Fibroblast of peridontal ligament (primary cell): ENCODE results near the gene IL3.

Experiments used
- DNase-seq: peaks from one replicate; pipeline ENCODE4 v3.0.0-alpha.2; 2010; ENCODE audit errors: extremely low read depth

IL3 gene

GRCh38 chr5:132025403-132025971, 35.0 kb upstream of the IL3 start:
- DNase-seq = no peak

DNA sequence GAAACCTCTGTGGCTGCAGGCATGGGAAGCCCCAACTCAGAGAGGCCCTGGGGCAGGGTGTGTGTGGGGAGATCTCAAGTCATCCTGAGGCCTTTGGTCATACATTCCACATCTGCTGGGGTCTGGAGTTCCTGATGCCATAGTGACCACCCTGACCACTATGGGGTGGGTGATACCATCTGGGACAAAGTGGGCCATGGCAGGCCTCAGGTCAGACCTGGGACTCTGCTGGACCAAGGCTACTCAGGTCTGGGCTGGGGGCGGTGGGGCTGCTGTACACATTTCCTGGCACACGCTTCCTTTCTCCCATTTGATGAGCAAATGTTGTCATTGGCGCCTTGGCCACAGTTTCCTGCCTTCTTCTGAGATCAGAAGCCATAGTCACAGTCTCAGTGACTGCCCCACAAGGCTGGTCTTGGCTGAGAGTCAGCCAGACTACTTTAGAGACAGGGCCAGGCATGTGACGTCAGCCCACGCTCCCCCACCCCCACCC, 33.9 kb upstream of the IL3 start:
- no peak for DNase-seq

DNA sequence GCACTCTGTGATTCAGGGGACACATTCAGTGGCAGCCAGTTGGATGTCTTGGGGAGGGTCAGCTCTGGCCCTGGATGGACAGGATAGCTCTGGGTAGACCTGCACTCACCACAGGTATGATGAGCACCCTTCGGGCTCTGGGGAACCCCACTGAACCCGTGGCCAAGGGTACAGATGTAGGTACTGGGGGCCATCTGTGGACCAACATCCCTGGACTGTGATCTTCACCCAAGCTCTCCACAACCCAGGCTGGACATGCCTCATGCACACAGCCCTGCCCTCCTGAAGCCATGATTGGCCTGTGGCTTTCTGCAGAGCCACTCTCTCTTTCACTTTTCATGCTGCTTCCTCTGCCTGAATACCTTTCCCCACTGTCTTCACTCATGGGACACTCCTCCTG, 33.4 kb upstream of the IL3 start:
- no peak for DNase-seq

GRCh38 chr5:132029609-132030330, 30.7 kb upstream of the IL3 start:
- DNase-seq = no peak

DNA sequence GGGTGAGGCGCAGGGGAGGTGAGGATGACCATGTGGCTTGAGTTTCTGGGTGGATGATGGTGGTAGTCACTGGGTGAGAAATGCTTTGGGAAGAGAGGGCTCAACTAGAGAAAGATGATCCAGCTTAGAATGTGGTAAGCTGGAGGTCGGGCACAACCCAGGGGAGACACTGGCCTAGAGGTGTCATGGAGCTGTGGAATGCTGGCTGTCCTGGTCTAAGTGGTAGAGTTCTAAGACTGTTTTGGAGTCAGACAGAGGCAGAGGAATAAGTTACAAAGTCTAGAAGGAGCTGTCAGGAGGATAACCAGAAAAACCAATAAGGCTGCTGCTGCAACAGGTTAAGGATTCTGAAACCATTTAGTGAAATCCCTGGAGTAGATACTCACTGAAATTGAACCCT, 29.8 kb upstream of the IL3 start:
- DNase-seq = no peak

DNA sequence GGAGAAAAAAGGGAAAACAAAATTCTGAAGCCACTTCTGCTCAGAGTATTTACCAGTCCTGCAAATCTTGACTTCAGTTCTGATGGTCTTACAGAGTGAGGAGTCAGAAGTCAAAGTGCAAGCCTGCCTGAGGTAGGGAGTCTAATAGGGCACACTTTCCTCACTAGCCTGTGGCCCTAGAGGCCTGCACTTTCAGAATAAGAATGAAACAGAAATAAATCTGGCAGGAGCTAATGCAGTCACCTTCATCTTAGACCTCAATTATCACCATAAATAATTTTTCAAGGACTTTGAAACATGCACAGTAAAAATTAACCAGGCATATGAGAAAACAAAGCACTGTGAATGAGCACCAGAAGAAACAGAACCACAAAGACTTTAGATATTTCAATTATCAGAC, 28.3 kb upstream of the IL3 start:
- no peak for DNase-seq

DNA sequence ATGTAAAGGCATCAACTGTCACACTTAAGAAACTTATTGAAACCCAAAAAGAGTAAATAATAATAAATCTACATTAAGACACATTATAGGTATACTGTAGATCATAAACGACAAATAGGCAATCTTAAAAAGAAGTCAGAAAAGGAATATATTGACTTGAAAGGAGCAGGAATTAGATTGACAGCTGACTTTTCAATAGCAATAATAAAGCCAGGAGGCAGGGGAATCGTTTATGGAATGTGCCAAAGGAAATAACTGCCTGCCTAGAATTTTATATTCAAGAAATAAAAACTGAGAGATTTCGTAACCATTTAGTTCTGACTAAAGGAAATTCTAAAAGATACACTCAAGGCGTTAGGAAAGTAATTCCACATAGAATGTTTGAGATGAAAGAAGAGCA, 27.3 kb upstream of the IL3 start:
- DNase-seq = no peak

DNA sequence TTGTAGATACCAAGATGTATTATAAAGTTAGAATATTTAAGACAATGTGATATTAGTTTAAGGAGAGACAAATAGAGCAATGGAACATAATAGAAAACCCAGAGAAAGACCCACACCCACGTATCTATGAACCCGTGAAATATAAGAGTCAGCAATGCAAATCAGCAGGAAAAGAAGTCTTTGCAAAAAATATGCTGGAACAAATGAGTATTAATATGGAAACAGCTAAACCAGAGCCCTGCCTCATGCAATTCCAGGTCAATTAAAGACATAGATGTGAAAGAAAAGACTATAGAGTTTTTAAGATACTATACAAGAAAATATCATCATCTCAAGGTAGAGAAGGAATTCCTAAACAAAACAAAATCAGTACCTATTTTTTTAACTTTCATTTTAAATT, 23.1 kb upstream of the IL3 start:
- no peak for DNase-seq

- DNase-seq = no peak
Observed at GRCh38 chr5:132044207-132044606, 16.2 kb upstream of the IL3 start.

DNA sequence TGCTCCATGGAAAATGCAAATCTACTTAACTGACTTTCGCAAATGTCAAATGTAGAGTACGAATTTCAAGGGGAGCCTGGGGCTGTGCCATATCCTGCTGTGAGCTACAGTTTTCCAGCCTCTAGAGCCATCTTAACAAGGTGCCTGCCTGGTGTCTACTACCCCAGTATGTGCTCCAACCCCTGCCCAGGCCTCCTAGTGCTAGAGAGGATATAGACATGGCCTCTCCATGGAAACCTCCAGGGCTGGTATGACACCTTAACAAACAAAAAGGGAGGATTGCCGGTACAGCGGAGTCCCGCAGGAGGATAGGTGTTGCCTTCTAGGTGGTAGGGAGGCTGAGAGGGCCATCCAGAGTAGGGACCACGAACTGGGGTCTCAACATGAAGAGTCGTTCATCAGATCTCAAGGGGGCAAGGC, 13.6 kb upstream of the IL3 start:
- no peak for DNase-seq

DNA sequence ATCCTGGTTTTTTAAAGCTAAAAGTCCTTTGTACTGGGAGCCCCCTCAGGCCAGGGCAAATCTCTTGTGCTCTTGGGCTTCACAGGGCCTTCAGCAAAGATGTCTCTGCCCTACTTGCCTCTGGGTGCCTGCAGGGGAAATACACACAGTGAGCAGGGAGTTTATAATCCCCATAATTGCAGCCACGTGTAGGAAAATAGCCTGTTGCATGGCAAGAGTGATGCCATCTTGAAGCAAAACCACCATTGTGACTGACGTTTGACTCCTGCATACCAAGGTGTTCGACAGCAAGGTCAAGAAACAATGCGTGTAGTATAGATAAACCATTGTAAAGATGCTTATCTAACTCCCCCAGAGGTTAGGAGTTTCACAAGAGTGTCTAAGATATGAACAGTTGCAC, 11.4 kb upstream of the IL3 start:
- no peak for DNase-seq

DNA sequence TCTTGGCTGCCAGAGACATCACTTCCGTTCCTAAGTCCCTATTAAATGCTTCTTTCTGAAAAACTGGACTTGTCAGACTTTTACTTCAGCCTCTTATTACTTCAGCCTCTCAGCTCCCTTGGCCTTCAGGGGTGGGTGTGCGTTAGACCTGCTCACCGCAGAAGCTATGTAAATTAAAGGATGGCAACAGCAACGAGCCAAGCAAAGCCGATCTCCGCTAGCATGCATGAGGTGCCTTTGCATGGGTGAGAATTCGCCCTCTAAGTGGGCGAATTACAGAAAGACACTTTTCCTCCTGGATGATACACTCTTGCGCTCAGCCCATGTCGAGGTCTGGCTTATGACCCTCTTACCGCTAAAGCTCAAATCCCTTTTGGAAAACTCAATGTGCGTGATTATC, 10.9 kb upstream of the IL3 start:
- no peak for DNase-seq

DNA sequence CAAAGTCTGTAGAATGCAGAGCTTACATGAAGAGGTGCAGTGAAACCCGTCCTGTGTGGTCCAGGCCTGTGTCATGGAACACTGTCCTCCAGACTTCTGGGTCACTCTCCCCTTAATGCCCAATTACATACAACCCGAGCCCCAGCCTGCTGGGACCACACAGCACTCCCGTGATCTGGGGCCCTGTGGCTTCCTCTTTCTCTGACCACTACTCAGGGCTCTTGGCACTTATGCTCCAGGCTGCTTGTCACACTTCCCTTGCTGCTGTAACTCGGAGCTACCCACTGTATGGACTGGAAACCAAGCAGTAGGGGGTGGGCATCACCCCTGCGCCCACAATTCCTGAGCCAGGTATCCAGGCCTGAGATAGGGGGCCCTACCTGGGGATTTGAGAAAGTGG, 10.3 kb upstream of the IL3 start:
- DNase-seq = no peak

DNA sequence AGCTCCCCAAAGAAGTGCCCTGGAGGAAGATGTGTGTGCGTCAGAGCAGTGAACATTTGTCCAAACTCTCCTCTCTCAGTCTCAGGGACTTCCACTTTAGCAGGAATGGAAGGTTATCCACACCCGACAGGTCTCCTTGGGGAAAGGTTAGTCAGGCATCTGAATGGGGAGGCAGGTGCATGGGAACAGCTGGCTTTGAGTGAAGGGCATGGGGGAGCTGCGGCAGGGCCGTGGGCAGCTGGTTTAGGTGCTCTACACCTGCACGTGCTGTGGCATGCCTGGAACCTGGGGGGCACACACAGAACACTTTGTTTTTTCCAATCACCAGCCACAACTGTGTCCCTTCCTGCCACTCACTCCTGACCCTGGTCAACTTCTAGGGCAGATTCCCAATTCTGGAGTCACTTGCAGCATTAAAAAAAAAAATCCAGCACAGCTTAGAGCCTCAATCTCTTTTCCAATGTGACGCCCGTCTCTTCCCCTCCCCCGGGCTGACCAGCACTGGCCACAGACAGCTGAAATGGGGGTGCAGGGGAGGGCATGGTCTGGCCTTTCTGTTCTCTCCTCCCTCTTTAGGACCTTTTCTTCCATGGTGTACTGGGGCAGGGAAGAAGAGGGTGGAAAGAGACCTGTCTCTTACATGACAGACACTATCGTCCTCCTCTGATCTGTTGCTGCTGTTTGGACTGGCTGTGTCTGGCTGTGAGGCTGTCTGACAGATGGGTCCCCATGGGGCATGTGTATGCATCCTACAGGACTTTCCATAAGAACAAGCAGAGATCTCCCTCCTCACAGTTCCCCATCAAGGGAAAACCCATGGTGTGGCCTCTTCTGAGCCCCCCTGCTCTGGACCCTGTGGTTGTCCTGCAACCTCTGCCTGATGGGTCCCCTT, 9.5 kb upstream of the IL3 start:
- DNase-seq = no peak

DNA sequence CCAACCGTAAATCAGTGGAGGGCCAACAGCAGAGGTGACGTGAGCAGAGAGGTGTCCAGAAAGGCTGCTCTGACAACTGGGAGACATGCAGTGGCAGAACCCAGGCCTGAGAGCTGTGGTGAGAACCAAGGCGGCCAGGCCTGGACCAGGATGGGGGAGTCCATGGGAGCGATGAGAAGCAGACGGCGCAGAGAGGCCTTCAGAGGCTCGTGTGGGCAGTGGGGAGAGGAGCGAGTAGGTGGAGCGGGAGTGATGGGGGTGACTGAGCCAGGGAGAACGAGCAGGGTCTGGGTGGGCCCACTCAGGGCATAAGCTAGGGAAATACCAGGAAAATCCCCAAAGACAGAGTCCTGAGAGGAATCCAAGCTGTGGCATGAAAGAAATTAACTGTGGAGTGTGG, 7.9 kb upstream of the IL3 start:
- no peak for DNase-seq

- no peak for DNase-seq
Observed at GRCh38 chr5:132053483-132053882, 7.0 kb upstream of the IL3 start.

- no peak for DNase-seq
Observed at GRCh38 chr5:132054031-132054696, 6.3 kb upstream of the IL3 start.

DNA sequence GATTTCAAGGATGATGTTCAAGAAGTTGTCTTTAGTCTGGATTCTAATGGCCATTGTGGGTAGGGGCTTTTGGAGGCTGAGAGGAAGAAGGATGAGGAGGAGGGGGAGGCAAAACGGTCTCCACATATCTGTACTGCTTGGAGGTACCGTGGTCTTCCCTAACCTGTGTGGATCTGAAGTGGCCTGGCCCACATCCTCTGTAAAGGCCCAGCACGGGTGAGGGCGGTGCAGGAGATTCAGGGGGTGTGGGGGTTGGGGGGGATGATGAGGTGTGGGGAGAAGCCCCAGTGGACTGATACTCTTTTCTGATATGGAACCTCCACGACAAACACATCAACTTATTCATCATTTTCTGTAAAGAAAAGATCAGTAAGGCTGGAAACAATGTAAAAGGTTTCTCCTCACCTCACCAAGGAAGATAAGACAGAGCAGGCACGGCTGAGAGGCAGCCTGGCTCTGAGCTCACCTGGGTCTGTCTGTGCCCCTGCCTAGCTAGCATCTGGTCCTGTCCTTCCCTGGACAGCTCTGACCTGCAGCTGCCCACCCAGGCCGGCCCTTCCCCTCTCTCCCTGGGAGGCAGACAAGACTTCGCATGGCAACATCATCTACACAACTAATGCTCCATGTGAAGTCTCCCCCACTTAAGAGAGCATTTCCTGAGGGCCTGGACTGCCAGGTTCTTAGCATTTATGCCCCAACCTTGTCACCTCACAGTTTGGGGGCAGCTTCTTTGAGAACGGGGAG, 5.6 kb upstream of the IL3 start:
- DNase-seq = no peak

- no peak for DNase-seq
Observed at GRCh38 chr5:132055441-132055807, 5.0 kb upstream of the IL3 start.

DNA sequence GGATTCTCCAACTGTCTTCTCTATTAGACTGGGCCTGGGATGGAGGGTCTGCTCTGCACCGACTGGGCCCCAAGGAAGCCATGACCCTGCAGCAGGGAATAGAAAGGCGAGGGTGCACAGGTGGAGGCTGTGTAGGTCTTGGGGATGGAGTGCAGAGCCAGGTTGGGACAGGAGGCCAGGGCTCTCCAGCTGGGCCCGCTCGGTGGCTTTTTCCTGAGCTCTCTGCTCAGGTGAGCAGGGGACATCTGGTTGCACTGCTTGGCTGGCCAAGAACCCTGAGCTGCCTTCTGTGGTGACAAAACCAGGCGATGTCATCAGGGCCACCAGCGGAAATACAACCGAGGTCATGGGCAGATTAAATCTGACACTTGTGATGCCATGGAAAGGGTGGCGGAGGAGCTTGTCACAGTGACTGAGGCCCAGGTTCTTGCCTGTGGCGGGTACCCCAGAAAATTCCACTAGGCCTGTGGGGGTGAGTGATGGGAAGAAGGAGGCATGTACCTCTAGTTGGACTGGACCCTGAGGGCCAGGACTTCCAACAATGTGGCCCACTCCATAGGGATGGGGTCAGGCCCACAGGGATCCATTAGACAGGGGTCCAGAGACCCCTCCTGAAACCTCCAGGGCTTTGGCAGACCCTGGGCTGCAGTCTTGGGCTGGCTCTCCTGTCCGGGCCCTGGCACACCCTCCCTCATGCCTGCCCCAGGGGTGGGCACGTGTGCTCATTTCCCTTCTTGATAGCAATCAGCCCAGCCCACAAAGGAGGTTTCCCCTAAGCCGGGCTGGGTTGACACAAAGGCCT, 4.4 kb upstream of the IL3 start:
- no peak for DNase-seq
